GM19099 (cell line): ENCODE data around the gene MRGPRG.

ENCODE experiments used
- POLR2A ChIP-seq: IDR thresholded peaks from 3 replicates; pipeline ENCODE4 v1.6.1; 2011; ENCODE audit warnings: low read depth; ENCODE audit not compliant: insufficient read length; ENCODE audit errors: extremely low read depth

The MRGPRG gene

GRCh38 chr11:3217818-3218482, 663 bp downstream of the MRGPRG start:
- no peak for TF ChIP-seq POLR2A

- no peak for TF ChIP-seq POLR2A
Observed at GRCh38 chr11:3216027-3216525, 2.5 kb downstream of the MRGPRG start.

- TF ChIP-seq POLR2A = no peak
Observed at GRCh38 chr11:3215346-3216026, 3.1 kb downstream of the MRGPRG start.

GRCh38 chr11:3214420-3214699, 4.3 kb downstream of the MRGPRG start:
- no peak for TF ChIP-seq POLR2A

- no peak for TF ChIP-seq POLR2A
Observed at GRCh38 chr11:3213659-3214419, 4.8 kb downstream of the MRGPRG start.

GRCh38 chr11:3208272-3208671, 10.3 kb downstream of the MRGPRG start:
- TF ChIP-seq POLR2A = no peak

- no peak for TF ChIP-seq POLR2A
Observed at GRCh38 chr11:3207526-3208189, 11.0 kb downstream of the MRGPRG start.

GRCh38 chr11:3206922-3207204, 11.8 kb downstream of the MRGPRG start:
- TF ChIP-seq POLR2A = no peak

- TF ChIP-seq POLR2A = no peak
Observed at GRCh38 chr11:3206156-3206921, 12.3 kb downstream of the MRGPRG start.

- TF ChIP-seq POLR2A = no peak
Observed at GRCh38 chr11:3205261-3206155, 13.1 kb downstream of the MRGPRG start.

- no peak for TF ChIP-seq POLR2A
Observed at GRCh38 chr11:3204141-3205015, 14.2 kb downstream of the MRGPRG start.

- TF ChIP-seq POLR2A = no peak
Observed at GRCh38 chr11:3203221-3204043, 15.2 kb downstream of the MRGPRG start.
